ENCODE results near the gene FGR. TPM values are rescaled to one million over a fixed set of nuclear protein-coding genes. Genes with fewer than 3 reads are reported as not detected.

Gene FGR
- total RNA-seq, 2 donors from 2014 or later, result 17.0 to 21.5 TPM

GRCh38 chr1:27668121-27668807, 33.3 kb upstream of the FGR start:
- peaks cover 16 to 41% of the 10 kb centered on the region in 2 donors for H3K4me1 ChIP-seq (ENCODE audit: control insufficient read depth in 1 of 2, low read depth in 2 of 2)
- TF ChIP-seq, protein P1, sequence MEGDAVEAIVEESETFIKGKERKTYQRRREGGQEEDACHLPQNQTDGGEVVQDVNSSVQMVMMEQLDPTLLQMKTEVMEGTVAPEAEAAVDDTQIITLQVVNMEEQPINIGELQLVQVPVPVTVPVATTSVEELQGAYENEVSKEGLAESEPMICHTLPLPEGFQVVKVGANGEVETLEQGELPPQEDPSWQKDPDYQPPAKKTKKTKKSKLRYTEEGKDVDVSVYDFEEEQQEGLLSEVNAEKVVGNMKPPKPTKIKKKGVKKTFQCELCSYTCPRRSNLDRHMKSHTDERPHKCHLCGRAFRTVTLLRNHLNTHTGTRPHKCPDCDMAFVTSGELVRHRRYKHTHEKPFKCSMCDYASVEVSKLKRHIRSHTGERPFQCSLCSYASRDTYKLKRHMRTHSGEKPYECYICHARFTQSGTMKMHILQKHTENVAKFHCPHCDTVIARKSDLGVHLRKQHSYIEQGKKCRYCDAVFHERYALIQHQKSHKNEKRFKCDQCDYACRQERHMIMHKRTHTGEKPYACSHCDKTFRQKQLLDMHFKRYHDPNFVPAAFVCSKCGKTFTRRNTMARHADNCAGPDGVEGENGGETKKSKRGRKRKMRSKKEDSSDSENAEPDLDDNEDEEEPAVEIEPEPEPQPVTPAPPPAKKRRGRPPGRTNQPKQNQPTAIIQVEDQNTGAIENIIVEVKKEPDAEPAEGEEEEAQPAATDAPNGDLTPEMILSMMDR (IDR thresholded peaks at IDR 0.05), result no peak
- no peak for DNase-seq (ENCODE audit: low spot score)
- no peaks in the 10 kb centered on the region for H3K9me3 ChIP-seq
- H3K4me3 ChIP-seq, result no peak overlapping the region
- H3K27me3 ChIP-seq (replicated peaks; ENCODE audit: insufficient read depth), result no peaks in the 10 kb centered on the region
- no peak overlapping the region for H3K27ac ChIP-seq
- no peaks in the 10 kb centered on the region for H3K36me3 ChIP-seq
- ATAC-seq (ENCODE audit: insufficient number of reproducible peaks, low FRiP score, low read depth), result no peak

DNA sequence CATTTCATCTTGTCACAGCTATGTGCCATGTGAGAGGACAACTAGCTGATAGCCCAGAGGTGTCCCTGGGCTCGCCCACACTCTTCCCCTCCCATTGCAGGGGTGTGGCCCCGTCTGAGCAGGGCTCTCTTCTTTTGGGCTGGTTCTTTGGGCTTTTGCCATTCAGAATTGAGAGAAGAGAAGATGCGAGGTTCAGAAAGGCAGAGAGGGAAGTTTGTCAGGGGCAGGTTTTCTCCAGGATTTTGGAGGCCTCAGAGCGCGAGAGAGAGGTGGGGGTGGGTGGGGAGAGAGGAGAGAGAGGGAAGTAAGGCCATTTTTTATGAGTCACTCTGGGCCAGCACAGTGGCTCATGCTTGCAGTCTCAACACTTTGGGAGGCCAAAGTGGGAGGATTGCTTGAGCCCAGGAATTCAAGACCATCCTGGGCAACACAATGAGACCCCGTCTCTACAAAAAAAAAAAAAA, 31.8 kb upstream of the FGR start:
- no peaks in the 10 kb centered on the region for H3K27me3 ChIP-seq (replicated peaks; ENCODE audit: insufficient read depth)
- no peak overlapping the region for H3K27ac ChIP-seq
- no peaks in the 10 kb centered on the region for H3K9me3 ChIP-seq
- no peak for ATAC-seq (ENCODE audit: insufficient number of reproducible peaks, low FRiP score, low read depth)
- no peaks in the 10 kb centered on the region for H3K36me3 ChIP-seq
- DNase-seq (ENCODE audit: low spot score), result no peak
- TF ChIP-seq, protein P1 (IDR thresholded peaks at IDR 0.05), result no peak
- no peak overlapping the region for H3K4me3 ChIP-seq
- peaks cover 11 to 39% of the 10 kb centered on the region in 2 donors for H3K4me1 ChIP-seq (ENCODE audit: control insufficient read depth in 1 of 2, low read depth in 2 of 2)

DNA sequence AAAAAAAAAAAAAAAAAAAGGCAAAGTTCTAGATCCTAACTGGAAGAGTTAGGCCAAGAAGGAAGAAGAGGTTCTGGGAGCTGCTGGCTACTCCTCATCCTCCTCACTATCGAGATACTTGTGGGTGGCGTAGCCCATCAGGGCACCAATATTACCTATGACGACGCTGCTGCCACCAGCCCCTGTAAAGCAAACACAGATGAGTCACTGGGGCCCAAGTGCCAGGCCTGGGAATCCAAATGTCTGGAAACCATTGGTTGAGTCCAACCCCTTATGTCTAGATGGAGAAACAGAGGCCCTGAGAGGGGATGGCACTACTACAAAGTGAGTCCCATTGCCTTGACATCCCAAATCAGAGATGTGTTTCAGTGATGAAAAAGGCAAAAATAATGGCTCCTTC, 31.3 kb upstream of the FGR start:
- DNase-seq (ENCODE audit: low spot score), result no peak
- TF ChIP-seq, protein P1 (IDR thresholded peaks at IDR 0.05), result no peak
- no peaks in the 10 kb centered on the region for H3K27me3 ChIP-seq (replicated peaks; ENCODE audit: insufficient read depth)

GRCh38 chr1:27665016-27665651, 30.1 kb upstream of the FGR start:
- no peaks in the 10 kb centered on the region for H3K27me3 ChIP-seq (replicated peaks; ENCODE audit: insufficient read depth)
- peaks cover 0 to 31% of the 10 kb centered on the region in 2 donors for H3K4me1 ChIP-seq (ENCODE audit: control insufficient read depth in 1 of 2, low read depth in 2 of 2)
- no peak for DNase-seq (ENCODE audit: low spot score)
- no peak for ATAC-seq (ENCODE audit: insufficient number of reproducible peaks, low FRiP score, low read depth)
- H3K27ac ChIP-seq, result no peak overlapping the region
- H3K4me3 ChIP-seq, result no peak overlapping the region
- no peaks in the 10 kb centered on the region for H3K36me3 ChIP-seq
- H3K9me3 ChIP-seq, result no peaks in the 10 kb centered on the region
- TF ChIP-seq, protein P1 (IDR thresholded peaks at IDR 0.05), result no peak

More for the DNA sequence above, 31.3 kb upstream of the FGR start:
- H3K36me3 ChIP-seq, result no peaks in the 10 kb centered on the region
- H3K27ac ChIP-seq, result no peak overlapping the region
- ATAC-seq (ENCODE audit: insufficient number of reproducible peaks, low FRiP score, low read depth), result no peak
- peaks cover 7 to 34% of the 10 kb centered on the region in 2 donors for H3K4me1 ChIP-seq (ENCODE audit: control insufficient read depth in 1 of 2, low read depth in 2 of 2)
- H3K9me3 ChIP-seq, result no peaks in the 10 kb centered on the region
- no peak overlapping the region for H3K4me3 ChIP-seq

DNA sequence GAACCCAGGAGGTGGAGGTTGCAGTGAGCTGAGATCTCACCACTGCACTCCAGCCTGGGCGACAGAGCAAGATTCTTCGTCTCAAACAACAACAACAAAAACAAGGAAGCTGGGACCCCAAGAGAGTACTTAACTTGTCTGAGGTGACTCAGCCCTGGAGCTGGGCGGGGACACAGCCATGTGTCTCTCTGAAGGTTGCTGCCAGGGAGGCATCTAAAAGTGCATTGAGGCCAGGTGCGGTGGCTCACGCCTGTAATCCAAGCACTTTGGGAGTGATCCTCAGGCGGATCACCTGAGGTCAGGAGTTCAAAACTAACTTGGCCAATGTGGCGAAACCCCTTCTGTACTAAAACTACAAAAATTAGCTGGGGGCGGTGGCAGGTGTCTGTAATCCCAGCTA, 29.3 kb upstream of the FGR start:
- H3K9me3 ChIP-seq, result no peaks in the 10 kb centered on the region
- no peaks in the 10 kb centered on the region for H3K27me3 ChIP-seq (replicated peaks; ENCODE audit: insufficient read depth)
- no peak overlapping the region for H3K4me3 ChIP-seq
- peaks cover 2 to 26% of the 10 kb centered on the region in 2 donors for H3K4me1 ChIP-seq (ENCODE audit: control insufficient read depth in 1 of 2, low read depth in 2 of 2)
- TF ChIP-seq, protein P1 (IDR thresholded peaks at IDR 0.05), result no peak
- H3K36me3 ChIP-seq, result no peaks in the 10 kb centered on the region
- DNase-seq (ENCODE audit: low spot score) (no peak), ATAC-seq (ENCODE audit: insufficient number of reproducible peaks, low FRiP score, low read depth) (no peak)
- H3K27ac ChIP-seq, result peak overlapping the region in 1 of 2 donors; percentile 36
